Astrocyte (in vitro differentiated cells and primary cell): Measurements from ENCODE around the gene MYT1. TPM values are rescaled to one million over a fixed set of nuclear protein-coding genes. Genes with fewer than 3 reads are reported as not detected.

ENCODE experiments used
- DNase-seq: peaks from one replicate; pipeline ENCODE4 v3.0.0-alpha.2; 2010; ENCODE audit warnings: low read depth
- FAIRE-seq: peaks from 2 replicates; lab custom pipeline; 2011; peaks lifted over from hg19 to GRCh38; lab: Jason Lieb, UNC
- H2AFZ ChIP-seq: 2 replicates; pipeline ENCODE4 v1.6.0; 2012; ENCODE audit warnings: low read depth, low read length, inconsistent platforms
- H3K27ac ChIP-seq: 2 replicates; pipeline ENCODE4 v1.5.1; 2011; ENCODE audit warnings: low read depth, low read length, inconsistent platforms
- H3K27me3 ChIP-seq: 2 replicates; pipeline ENCODE4 v1.6.0; 2011; ENCODE audit warnings: low read length, inconsistent platforms; ENCODE audit not compliant: insufficient read depth
- H3K36me3 ChIP-seq: 2 replicates; pipeline ENCODE4 v1.5.1; 2011; ENCODE audit warnings: low read length, inconsistent platforms; ENCODE audit not compliant: insufficient read depth
- H3K4me1 ChIP-seq: 2 replicates; pipeline ENCODE4 v1.5.1; 2011; ENCODE audit warnings: low read length, inconsistent platforms; ENCODE audit not compliant: insufficient read depth
- H3K4me2 ChIP-seq: 2 replicates; pipeline ENCODE4 v1.6.0; 2012; ENCODE audit warnings: low read length, inconsistent platforms
- H3K4me3 ChIP-seq: 2 replicates; pipeline ENCODE4 v1.5.1; 2011; ENCODE audit warnings: low read depth, mild to moderate bottlenecking, low read length, inconsistent platforms; ENCODE audit not compliant: insufficient read depth
- H3K79me2 ChIP-seq: 2 replicates; pipeline ENCODE4 v1.6.0; 2012; ENCODE audit warnings: mild to moderate bottlenecking, low read length, inconsistent platforms; ENCODE audit not compliant: insufficient read depth
- H3K9ac ChIP-seq: 2 replicates; pipeline ENCODE4 v1.6.0; 2012; ENCODE audit warnings: mild to moderate bottlenecking, low read length, inconsistent platforms
- H3K9me3 ChIP-seq: 2 replicates; pipeline ENCODE4 v1.5.1; 2012; ENCODE audit warnings: low read depth, mild to moderate bottlenecking, low read length, inconsistent platforms; ENCODE audit not compliant: insufficient read depth
- H4K20me1 ChIP-seq: 2 replicates; pipeline ENCODE4 v1.6.0; 2012; ENCODE audit warnings: low read length, inconsistent platforms; ENCODE audit not compliant: insufficient read depth
- H3K27ac Mint-ChIP-seq: one replicate; pipeline ENCODE4 v1.8.0; 2021; ENCODE audit warnings: mild to moderate bottlenecking, mixed read lengths; ENCODE audit not compliant: unreplicated experiment
- H3K27me3 Mint-ChIP-seq: one replicate; pipeline ENCODE4 v1.8.0; 2021; ENCODE audit warnings: low read depth, mixed read lengths; ENCODE audit not compliant: unreplicated experiment
- H3K36me3 Mint-ChIP-seq: one replicate; pipeline ENCODE4 v1.8.0; 2021; ENCODE audit warnings: low read depth, mixed read lengths; ENCODE audit not compliant: unreplicated experiment
- H3K4me1 Mint-ChIP-seq: one replicate; pipeline ENCODE4 v1.8.0; 2021; ENCODE audit warnings: low read depth, mixed read lengths; ENCODE audit not compliant: unreplicated experiment
- H3K4me3 Mint-ChIP-seq: one replicate; pipeline ENCODE4 v1.8.0; 2021; ENCODE audit warnings: mild to moderate bottlenecking, moderate library complexity, mixed read lengths; ENCODE audit not compliant: unreplicated experiment
- H3K9me3 Mint-ChIP-seq: one replicate; pipeline ENCODE4 v1.8.0; 2021; ENCODE audit warnings: mild to moderate bottlenecking, mixed read lengths; ENCODE audit not compliant: unreplicated experiment
- EZH2 ChIP-seq: IDR thresholded peaks from 2 replicates; pipeline ENCODE4 v1.6.1; 2012; ENCODE audit warnings: mild to moderate bottlenecking, low read length, inconsistent platforms; ENCODE audit not compliant: insufficient read depth
- total RNA-seq: library from RNA; stranded (reverse); gene quantifications from 2 replicates; pipeline ENCODE4 v1.2.1, GENCODE V29; 2021
- TF ChIP-seq, protein P1 (sequence below): IDR thresholded peaks from 2 replicates; pipeline ENCODE4 v1.5.1; 2011; ENCODE audit warnings: low read depth, mild to moderate bottlenecking, inconsistent platforms, low read length, moderate library complexity; ENCODE audit not compliant: insufficient read depth

Gene MYT1
- total RNA-seq, 1 donor from 2014 or later = not detected

DNA sequence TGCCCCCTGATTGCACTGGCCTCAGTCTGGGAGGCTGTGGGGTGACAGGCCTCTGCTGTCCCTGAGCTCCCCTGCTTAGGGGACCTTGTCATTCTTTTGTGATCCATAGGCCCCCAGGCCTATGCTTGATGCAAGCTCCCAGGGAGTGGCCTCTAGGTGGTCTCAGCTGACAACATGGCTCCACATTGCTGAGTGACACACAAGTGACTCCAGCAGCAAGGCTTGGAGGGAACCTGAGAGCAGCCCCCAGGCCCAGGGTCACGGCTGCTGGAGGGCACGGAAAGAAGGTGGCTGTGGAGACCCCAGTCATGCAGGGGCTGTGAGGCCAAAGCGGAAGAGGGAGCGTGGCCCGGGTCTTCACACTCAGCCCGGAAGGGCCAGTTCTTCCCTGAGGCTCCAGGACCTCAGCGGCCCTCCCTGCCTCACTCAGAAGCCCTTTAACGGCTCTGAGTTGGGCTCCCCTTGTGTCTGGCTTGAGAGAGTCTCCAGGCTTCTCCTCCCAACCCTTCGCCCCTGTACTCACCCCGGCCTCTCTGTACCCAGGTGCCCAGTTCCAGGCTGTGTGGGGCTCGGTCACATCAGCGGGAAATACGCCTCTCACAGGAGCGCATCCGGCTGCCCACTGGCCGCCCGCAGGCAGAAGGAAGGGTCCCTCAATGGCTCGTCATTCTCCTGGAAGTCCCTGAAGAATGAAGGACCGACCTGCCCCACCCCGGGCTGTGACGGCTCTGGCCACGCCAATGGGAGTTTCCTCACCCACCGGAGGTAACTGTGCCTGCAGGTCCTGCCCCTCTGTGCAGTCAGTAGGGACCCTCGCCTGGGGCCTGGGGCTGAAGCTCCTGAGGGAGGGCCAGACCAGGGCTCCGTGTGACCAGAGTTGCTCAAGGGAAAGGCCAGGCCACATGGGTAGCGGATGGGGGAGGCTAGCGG, 67.6 kb downstream of the MYT1 start:
- no peaks in the 10 kb centered on the region for H3K4me1 Mint-ChIP-seq
- no peak for FAIRE-seq
- no peak overlapping the region for H3K4me3 Mint-ChIP-seq
- Histone ChIP-seq H3K36me3 (no peaks in the 10 kb centered on the region), H3K4me2 (no peak overlapping the region), H3K4me3 (no peak overlapping the region), H3K9ac (no peak overlapping the region), H2AFZ (no peak overlapping the region), H3K9me3 (no peaks in the 10 kb centered on the region), H4K20me1 (no peaks in the 10 kb centered on the region), H3K27ac (no peak overlapping the region), H3K4me1 (no peaks in the 10 kb centered on the region), H3K27me3 (no peaks in the 10 kb centered on the region), H3K79me2 (no peaks in the 10 kb centered on the region)
- TF ChIP-seq, protein P1, sequence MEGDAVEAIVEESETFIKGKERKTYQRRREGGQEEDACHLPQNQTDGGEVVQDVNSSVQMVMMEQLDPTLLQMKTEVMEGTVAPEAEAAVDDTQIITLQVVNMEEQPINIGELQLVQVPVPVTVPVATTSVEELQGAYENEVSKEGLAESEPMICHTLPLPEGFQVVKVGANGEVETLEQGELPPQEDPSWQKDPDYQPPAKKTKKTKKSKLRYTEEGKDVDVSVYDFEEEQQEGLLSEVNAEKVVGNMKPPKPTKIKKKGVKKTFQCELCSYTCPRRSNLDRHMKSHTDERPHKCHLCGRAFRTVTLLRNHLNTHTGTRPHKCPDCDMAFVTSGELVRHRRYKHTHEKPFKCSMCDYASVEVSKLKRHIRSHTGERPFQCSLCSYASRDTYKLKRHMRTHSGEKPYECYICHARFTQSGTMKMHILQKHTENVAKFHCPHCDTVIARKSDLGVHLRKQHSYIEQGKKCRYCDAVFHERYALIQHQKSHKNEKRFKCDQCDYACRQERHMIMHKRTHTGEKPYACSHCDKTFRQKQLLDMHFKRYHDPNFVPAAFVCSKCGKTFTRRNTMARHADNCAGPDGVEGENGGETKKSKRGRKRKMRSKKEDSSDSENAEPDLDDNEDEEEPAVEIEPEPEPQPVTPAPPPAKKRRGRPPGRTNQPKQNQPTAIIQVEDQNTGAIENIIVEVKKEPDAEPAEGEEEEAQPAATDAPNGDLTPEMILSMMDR = no peak
- no peak for TF ChIP-seq EZH2
- H3K36me3 Mint-ChIP-seq = no peaks in the 10 kb centered on the region
- peaks cover 6% of the 10 kb centered on the region for H3K9me3 Mint-ChIP-seq
- no peak overlapping the region for H3K27ac Mint-ChIP-seq
- no peak for DNase-seq
- H3K27me3 Mint-ChIP-seq = peaks cover 16% of the 10 kb centered on the region

DNA sequence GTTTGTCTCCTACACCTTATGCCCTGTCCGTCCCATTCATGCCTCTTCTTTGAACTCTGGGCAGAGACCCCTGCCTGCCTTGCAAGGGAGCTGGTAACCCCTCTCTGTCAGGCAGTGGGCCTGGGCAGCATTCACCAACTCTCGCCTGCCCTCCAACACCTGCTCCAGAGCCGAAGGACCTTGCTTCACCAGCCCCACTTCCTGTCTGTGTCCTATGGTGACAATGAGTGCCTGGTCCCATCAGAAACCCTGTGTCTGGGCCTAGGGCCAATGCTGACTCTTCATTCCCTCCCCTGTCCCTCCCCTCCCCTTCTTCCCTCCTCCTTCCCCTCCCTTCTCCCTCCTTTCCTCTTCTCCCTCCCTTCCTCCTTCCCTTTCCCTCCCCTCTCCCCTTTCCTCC, 68.5 kb downstream of the MYT1 start:
- Mint-ChIP-seq H3K4me3 (no peak overlapping the region), H3K27me3 (peaks cover 22% of the 10 kb centered on the region), H3K9me3 (peaks cover 8% of the 10 kb centered on the region), H3K36me3 (no peaks in the 10 kb centered on the region), H3K27ac (no peak overlapping the region), H3K4me1 (no peaks in the 10 kb centered on the region)
- no peak overlapping the region for H2AFZ ChIP-seq
- no peaks in the 10 kb centered on the region for H3K4me1 ChIP-seq
- H3K9ac ChIP-seq = no peak overlapping the region
- H3K27me3 ChIP-seq = no peaks in the 10 kb centered on the region
- no peak overlapping the region for H3K27ac ChIP-seq
- no peak for DNase-seq
- H3K79me2 ChIP-seq = no peaks in the 10 kb centered on the region
- H4K20me1 ChIP-seq = no peaks in the 10 kb centered on the region
- no peak overlapping the region for H3K4me2 ChIP-seq
- no peak overlapping the region for H3K4me3 ChIP-seq
- no peak for FAIRE-seq
- TF ChIP-seq, protein P1 = no peak
- no peak for TF ChIP-seq EZH2
- H3K9me3 ChIP-seq = no peaks in the 10 kb centered on the region
- no peaks in the 10 kb centered on the region for H3K36me3 ChIP-seq

DNA sequence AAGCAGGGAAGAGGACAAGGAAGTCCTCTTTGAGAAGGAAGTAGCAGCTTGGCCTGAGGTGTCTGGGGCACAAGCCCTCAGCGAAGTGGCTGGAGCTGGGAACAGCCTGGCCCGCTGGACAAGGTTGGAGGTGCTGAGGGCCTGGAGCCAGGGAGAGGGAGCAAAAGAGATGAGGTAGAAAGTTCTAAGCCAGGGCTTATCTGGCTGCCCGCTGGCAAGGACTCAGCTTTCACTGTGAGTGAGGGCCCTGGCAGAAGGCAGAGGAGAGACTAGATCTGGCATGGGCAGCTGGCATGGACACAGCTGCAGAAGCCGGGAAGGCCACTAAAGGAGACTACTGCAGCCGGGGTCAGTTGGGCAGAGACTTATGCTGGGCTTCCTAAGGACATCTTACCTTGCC, 69.5 kb downstream of the MYT1 start:
- FAIRE-seq (no peak), DNase-seq (no peak)
- Histone ChIP-seq H3K9me3 (no peaks in the 10 kb centered on the region), H3K4me1 (no peaks in the 10 kb centered on the region), H4K20me1 (no peaks in the 10 kb centered on the region), H3K27me3 (no peaks in the 10 kb centered on the region), H3K4me3 (no peak overlapping the region), H3K79me2 (no peaks in the 10 kb centered on the region), H3K36me3 (no peaks in the 10 kb centered on the region), H3K9ac (no peak overlapping the region), H3K4me2 (no peak overlapping the region), H3K27ac (no peak overlapping the region), H2AFZ (no peak overlapping the region)
- peaks cover 8% of the 10 kb centered on the region for H3K9me3 Mint-ChIP-seq
- no peaks in the 10 kb centered on the region for H3K4me1 Mint-ChIP-seq
- no peak overlapping the region for H3K4me3 Mint-ChIP-seq
- no peak overlapping the region for H3K27ac Mint-ChIP-seq
- no peak for TF ChIP-seq EZH2
- TF ChIP-seq, protein P1 = no peak
- H3K27me3 Mint-ChIP-seq = peaks cover 20% of the 10 kb centered on the region
- H3K36me3 Mint-ChIP-seq = no peaks in the 10 kb centered on the region
